AG09309 (cell line): ENCODE data around the gene MBNL1.

Source experiments
- DNase-seq: peaks from one replicate; pipeline ENCODE4 v3.0.0-alpha.2; 2010; ENCODE audit warnings: low read depth
- H3K4me3 ChIP-seq: 2 replicates; pipeline ENCODE4 v1.5.1; 2011; ENCODE audit warnings: mild to moderate bottlenecking, low read depth, low read length, moderate library complexity; ENCODE audit not compliant: control insufficient read depth
- CTCF ChIP-seq: IDR thresholded peaks from 2 replicates; pipeline ENCODE4 v1.5.1; 2011; ENCODE audit warnings: mild to moderate bottlenecking, low read depth, low read length, inconsistent platforms; ENCODE audit not compliant: insufficient read depth, control insufficient read depth; ENCODE audit errors: missing control alignments

MBNL1 gene

GRCh38 chr3:152508705-152509104 is 240.0 kb downstream of the MBNL1 start:
- H3K4me3 ChIP-seq: no peak overlapping the region
- TF ChIP-seq CTCF: peak; percentile 18
- DNase-seq: no peak

DNA sequence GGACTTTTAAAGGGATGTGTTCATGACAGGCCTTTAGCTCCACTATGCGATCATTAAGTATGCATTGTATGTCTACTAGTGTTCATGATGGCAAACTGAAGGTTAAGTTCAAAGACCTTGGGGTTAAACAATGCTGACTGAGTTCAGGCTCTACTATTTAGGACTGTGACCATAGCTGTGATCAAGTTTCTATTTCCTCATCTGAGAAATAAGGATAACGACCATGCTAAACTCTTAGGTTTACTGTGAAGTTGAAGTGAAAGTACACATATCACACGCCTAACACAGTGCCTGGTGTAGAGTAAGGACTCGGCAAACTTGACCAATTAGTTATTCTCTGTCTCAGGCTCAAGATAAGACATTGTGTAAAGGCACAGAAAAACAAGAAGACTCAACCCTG is 243.2 kb downstream of the MBNL1 start:
- no peak for TF ChIP-seq CTCF
- no peak for DNase-seq
- no peak overlapping the region for H3K4me3 ChIP-seq

DNA sequence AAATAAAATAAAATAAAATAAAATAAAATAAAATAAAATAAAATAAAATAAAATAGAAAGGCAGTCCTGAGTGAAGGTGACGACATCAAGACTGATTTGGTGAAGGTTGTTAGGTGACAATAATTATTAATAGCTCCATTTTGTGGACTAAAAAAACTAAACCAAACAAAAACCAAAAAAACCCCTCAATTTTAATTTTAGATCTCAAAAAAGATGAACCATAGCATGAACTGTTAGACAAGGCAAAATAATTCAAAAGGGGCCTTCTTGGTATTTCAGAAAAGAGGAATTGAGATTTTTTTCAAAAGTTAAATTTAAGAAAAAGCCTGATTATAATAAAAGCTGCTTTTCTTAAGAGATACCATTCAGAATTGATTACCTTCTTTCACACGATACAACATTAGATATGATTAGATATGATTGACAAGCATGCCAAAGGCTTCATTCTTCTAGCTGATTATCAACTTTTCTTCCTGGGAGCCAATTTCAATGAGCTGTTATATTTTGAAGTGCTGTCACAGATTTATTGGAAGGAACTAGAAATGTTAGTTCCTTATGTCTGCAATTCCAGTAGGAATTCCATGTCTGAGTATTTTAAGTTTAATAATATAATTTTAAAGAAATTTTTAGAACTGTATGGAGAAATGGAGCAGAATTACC is 244.7 kb downstream of the MBNL1 start:
- no peak for TF ChIP-seq CTCF
- H3K4me3 ChIP-seq: no peak overlapping the region
- no peak for DNase-seq
